CD1c-positive myeloid dendritic cell (primary cell): Measurements from ENCODE around the gene IVD.
A peak's percentile ranks its signal among the peaks of the same experiment; 100 is the strongest.
"Not testable (repeated sequence)": the region's sequence is repeated elsewhere in the genome, so short reads cannot be mapped to it uniquely, and the experiment has no call there.

Experiments
- DNase-seq: peaks from one replicate; pipeline ENCODE4 v3.0.0-alpha.2; 2016; ENCODE audit errors: extremely low spot score

The IVD gene

DNA sequence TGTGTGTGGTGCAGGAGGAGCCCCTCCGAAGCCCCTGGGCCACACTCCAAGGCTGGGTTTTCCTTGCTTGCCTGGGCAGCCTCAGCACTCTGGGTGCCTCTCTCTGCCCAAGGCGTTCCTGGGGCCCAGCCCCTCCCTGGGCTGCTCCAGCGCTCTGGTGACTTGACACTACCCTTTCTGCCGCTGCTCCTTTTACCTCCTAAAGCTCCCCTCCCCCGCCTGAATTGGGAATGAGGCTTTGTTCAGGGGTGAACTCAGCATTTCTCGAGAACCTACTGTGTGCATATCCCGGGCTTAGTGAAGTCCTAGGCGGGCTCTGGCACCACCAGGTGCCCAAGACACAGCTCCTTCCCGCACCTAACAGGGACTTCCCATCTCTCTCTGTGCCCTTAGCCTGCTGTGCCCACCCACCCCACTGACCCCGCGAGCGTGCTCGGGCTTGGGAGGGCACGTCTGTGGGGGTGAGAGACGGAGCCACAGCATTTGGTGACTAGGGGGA lies 33.9 kb downstream of the IVD start:
- no peak for DNase-seq

DNA sequence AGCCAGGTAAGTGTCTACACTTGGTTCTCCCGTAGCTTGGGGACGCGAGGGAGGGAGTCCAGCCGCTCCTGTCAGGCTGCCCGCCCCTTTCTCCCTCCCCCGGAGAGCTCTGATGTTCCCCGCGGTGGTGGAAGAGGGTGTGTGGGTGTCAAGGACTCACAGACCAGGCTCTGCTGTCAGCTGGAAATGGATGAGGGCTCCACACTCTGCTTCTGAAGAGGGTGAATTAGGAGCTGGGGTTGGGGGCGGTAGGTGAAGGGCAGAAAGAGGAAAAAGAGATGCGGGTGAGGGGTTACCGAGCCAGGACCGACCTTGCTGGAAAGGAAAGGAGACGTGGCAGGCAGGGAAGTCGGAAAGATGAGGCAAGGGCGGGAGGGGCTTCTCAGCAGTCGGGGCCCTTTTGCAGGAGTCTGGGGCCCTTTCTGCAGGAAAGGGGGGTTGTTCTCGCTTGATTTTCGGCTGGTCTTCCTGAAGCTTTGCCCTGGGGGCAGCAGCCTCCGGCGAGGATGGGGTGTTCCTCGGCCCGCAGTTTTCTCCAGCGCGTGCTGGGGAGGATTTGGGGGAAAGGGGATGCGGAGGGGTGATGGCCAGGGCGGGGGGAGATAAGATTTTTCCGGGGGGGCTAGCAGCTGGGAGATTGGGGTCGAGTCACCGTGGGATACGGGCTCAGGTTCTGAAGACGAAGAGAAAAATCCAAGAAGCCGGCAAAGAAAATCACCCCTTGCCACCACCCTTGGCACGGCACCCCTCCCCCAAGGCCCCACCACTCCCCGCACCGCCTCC lies 34.6 kb downstream of the IVD start:
- DNase-seq, result peak; percentile 78

DNA sequence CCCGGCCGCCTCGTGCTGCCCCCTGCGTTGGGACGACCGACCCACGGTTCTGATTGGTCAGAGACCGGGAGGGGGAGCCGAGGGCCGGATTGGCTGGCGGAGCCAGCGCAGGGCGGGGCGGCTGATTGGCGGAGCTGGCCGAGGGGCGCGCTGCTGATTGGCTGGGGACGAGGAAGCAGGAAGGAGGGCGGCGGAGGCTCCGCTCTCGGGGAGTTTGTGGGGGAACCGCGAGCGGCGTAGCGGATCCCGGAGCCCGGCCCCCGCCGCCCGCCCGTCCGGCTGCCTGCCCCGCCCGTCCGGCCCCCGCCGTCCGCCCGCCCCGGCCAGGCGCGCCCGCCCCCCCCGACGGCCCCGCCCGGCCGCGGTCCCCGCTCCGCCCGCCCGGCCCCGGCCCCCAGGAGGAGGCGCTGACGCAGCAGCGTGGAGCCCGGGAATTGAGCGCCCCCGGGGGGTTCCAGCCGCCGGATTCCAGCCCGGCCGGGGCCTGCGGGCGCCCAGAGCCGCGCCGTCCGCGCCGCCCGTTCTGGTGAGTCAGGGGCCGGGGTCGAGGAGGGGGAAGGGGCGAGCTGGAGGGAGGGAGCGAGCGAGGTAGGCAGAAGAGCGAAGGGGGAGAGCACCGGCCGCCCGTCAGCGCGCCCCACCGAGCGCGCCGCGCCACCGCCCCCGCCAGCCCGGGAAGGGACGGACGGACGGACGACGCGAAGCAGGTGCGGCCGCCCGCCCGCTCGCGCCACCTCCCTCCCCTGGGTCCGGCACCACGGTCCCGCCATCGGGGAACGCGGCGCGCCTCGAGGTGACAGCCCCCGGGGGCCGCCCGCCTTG lies 35.4 kb downstream of the IVD start, which contains the start of gene BAHD1:
BAHD1 (plus strand) TSS at position 211 of the 822 bp plus-strand sequence. CDS start 17,512 bp downstream, outside the sequence.
- peak; percentile 95 for DNase-seq

DNA sequence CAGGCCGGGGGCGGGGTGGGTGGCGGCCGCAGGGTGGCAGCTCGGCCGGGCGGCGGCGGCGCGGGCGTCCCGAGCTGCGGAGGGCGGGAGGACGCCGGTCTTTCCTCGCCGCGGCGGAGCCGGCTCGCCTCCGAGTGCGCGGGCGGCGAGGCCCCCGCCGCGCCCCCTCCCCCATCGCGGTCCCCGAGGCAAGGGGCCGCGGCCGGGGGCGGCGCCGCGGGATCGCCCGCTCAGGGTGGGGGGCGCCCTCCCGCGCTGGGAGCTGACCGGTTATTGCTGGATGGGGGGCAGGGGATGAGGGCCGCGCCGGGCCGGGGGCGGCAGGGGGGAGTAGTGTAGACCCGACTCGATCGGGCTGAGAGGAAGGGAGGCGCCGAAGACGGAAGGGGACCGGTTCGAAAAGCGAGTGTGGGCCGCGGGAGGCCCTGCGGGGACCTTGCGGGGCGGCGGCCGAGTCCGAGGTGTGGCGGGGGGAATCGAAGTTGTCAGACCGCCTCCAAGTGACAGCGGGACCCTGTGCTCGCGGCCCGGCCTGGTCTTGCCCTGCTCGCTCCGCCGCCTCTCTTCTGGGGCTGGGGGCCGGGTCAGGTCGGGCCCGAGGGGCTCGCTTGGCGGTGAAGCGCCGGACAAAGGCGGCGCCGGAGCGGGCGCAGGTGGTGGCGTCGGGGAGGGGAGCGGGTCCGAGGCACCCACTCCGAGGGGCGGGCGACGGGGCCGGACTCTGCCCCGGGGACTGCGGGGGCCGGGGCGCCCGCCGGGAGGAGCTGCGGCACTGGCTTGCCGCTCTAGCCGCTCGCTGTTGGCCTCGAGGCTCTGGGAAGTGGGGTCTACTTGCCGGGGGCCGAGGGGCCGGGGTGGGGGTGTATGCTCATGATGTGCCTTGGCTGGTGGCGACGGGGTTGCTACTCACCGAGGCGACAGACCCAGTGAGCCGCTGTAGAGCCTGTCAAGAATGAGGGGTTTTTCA lies 36.3 kb downstream of the IVD start:
- DNase-seq, result peak; percentile 12

DNA sequence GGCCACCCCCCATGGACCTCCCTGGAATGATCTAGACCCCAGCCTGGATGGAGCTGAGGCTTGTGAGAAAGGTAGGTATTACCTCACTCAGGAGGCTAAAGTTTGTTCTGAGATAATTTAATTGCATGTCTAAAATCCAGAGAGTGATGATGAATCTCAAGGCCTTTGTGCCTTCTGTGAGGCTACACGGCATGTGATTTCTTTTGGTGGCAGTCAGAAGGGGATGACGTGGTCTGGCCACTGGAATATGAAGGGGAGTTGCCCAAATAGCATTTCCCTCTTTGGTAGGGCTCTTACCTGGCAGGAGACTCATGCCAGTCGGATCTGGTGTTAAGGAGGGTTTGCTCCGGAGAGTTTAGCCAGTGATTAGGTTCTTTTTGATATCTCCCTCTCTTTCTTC lies 37.7 kb downstream of the IVD start:
- DNase-seq, result no peak

DNA sequence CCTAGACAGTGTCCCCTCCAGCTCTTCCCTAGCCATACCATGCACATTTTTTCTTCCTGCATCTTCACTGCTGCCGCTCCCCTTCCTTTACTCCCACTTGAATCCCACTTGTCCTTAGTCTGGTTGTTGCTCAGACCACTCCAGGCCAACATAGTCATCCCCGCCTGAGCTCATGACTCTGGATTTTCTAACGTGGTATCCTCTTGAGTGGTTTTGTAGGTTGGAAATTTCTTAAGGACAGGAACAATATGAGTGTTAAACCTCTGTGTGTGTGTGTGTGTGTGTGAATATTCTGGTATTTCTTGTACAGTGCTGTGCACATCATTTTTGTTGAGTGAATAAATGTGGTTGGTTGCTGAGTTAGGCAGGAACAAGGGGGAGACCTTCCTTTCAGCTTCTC lies 38.3 kb downstream of the IVD start:
- DNase-seq, result no peak

DNA sequence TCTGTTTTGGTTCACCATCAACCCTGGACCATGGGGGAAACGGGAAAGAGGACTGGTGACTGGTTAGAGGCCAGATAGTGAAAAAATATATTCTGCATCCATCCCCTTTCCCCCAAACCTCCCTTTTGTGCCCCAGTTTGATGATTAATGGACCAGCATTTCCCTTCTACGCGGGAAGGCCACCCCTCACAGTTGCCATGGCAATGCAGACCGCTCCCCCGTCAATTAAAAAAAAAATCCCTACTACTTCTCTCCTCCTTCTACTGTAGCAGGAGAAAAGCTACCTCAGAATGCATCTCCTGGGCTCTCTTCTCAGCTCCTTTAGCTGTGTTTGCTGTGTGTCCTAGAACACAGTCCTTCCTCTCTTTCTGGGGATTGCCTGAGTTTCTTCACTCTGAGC lies 39.1 kb downstream of the IVD start:
- no peak for DNase-seq

DNA sequence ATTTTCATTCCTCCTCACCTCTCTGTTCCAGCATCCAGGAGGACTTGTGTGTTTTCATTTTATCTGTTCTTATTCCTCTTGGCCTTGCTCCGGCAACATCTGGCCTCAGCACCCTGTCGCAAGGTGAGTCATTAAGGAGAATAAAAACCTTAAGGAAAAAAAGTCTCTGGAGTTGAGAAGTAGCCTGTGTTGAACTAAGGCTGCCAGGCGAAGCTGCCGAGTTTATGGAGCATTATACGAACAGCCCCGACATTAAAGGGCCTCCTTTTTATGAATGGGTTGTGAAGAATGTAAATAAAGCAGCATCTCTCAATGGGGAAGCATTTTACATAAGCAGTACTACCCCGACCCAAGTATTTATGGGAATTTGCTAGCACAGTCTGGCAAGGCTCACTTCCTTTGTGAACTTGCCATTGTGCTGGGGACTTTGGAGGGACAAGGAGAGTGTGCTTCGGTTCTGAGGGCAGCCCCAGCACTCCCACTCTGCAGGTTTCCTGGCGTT lies 39.9 kb downstream of the IVD start:
- DNase-seq, result no peak

DNA sequence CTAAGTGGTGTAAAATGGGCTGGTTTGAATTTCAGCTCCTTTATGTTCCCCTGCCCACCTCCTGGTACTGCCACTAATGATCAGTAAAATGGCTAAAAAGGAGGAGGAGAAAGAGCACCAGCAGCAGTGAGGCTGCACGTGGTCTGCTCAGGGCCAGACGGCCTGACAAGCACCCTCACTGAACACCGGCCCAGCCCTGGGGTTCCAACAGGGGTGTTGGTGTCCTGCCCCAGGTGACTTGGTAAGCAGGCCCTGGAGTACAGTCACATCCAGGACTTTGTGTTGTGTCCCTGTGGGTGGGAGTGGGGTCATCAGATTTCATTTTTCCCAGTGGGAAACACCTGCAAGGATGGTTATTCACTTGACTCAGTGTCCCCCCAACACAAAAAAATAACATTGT lies 40.5 kb downstream of the IVD start:
- no peak for DNase-seq

DNA sequence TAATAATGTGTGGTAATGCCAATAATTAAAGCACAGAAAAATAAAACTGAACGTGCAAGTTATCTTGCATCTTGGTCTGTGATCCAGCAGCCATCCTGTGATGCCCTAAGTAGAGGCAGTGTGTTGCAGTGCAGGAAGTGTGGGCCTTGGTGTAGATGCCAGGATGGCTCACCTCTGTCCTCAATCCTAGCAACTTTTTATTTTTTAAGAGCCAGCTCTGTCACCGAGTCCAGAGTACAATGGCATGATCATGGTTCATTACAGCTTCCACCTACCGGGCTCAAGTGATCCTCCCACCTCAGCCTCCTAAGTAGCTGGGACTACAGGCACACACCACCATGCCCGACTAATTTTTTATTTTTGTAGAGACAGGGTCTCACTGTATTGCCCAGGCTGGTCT lies 42.8 kb downstream of the IVD start:
- DNase-seq, result no peak

DNA sequence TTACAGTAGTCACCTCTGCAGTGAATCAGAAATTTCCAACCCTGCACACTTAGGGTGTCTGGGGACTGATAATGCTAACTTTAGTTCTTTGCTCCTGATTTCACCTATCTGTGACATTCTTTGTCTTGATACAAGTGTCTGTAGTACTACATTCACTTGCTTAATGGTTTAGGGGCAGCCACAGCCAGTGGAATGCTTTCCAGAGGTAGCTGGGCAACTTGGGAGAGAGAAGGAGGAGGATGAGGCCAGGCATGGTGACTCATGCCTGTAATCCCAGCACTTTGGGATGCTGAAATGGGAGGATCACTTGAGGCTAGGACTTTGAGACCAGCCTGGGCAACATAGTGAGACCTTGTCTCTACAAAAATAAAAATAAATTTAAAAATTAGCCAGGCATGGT lies 43.7 kb downstream of the IVD start:
- DNase-seq, result no peak

DNA sequence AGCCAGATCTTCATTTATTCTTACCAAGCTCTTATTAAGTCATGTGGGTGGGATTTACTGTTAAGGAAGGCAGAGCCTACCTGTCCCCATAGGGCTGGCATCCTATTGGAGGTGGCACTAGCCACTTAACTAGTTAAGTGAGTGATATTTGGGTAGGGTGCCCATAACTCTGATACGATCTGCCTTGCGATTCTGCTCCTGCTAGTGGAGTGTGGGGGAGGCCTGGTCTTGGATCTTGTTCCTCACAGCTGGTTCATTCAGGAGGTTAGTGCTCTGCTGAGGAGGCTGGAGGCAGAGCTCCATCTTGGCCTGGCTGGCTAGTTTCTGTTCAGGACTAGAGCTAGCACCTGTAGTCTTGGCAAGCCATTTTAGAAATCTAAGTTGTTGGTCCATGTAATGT lies 44.5 kb downstream of the IVD start:
- no peak for DNase-seq

DNA sequence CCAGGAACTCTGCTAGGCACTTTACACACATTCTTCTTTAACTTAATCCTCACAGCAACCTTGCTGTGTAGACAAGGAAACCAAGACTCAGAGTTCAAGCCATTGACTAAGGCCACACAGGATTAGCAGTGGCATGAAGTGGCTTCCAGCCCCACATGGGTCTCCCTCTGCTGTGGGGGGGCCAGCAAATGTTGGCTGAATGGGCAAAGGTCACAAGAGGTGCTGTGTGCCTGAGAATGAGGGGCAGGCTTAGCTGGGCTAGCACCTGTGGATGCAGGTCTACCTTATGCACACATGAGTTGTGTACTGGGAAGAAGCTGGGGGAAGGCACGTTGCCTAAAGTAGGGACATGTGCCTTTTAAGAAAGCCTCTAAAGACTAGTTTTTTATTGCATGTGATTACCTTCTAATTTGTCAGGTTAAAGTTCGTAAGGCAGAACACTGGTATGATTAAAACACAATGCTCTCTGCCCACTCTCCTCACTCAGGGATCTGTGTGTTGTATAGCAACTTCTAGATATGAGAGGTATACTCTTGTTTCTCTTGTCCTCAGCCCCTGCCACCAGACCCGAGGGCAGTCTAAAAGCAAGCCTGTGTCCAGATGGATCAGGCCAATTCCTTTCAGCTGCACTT lies 46.0 kb downstream of the IVD start:
- no peak for DNase-seq

DNA sequence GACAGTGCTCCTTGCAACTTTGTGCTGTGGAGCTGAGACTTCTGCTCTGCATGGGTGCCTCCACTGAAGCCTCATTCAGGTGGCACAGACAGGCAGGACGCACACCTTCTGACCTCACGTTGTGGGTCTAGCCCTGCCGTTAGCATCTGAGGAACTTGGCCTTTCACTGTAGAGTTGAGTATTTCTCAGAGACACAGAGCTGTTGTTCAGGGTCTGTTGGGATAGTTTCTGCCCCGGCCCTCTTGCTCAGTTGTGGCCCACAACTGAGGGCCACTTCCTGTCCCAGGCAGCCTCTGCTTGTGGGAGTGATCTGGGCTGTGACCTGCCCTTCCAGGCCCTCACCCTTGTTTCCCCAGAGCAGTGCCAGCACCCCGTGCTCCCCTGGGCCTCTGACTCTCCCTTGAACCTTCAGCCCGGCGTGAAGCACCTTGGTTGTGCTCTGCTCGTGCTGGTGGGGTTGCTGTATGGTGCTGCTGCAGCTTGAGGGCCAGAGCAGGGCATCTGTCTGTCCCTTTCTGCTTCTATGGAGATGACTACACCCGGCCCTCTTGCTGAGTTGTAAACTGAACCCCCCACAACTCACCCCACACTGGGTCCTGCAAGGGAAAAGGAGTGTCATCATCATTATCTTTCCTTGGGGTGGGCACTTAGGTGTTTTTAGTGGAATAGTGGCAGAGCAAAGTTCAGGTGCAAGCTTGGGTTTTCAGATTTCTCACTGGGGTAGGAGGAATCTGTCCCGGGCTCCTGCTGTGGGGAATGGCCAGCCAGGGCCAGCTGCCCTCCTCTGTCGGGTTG lies 46.9 kb downstream of the IVD start:
- DNase-seq, result no peak

DNA sequence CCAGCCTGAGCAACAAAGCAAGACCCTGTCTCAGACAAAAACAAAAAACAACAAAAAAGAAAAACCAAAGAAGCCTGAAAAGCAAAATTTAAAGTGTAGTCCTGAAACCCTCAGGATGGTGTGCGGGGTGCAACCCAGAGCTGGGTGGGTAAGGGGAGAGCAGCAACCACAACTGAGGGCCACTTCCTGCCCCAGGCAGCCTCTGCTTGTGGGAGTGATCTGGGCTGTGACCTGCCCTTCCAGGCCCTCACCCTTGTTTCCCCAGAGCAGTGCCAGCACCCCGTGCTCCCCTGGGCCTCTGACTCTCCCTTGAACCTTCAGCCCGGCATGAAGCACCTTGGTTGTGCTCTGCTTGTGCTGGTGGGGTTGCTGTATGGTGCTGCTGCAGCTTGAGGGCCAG lies 48.3 kb downstream of the IVD start:
- DNase-seq, result not testable (repeated sequence)

DNA sequence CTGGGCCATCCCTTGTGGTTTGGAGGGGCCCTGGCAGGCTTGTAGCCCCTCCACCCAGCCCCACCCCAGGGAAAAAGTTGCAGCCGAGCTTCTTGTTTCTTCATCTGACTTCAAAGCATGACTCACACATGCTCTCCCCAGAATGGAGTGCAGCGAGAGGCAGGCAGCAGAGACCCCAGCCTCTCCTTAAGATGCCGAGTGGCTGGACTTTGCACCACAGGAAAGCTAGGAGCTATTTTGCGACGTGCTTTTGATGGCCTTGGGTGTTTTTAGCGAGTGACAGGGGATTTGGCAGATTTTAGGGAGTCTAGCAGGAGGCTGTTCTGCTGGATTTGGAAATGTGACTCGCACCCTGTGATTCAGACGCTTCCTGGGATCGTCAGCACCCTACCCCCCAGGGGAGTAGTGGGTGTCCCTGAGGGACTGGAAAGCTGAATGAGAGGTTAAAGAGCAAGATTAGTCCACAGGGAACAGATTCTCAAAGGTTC lies 49.4 kb downstream of the IVD start:
- DNase-seq, result peak; percentile 18

DNA sequence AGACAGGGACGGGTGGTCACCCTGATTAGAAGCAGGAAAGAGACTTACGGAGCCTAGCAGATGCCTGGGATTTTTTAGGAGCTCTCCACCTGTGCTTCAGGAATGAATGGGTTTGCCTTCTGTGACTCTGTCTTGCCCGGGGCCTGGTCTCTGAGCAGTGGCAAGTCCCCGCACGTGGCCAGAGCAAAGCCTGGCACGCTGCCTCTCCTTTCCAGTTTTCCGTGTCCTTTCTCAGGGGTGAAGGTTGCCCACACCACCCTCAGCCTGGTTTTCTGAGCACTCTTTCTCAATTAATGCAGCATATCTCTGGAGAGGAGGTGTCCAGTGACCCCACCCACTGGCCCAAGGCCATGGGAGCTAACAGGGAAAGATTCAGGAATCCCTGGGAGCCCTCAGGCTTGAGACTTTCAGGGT lies 50.7 kb downstream of the IVD start:
- no peak for DNase-seq

DNA sequence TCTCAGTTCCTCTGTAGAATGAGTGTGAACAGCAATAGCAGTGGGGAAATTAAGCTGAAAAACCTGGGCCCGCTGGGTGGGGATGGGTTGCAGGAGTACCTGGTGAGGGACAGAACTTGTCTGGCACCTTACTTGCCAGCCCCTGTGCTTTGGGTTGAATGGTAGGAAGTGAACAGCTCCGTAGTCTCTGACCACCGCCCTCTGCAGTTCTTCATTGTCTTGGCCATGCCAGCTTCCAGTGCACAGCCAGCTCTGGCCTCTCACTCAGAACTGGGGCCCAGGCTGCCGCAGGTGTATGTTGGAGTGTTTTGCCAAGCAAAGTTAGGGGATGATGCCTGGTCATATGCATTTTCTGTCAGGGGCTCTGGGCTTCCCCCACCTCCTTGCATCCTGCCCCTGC lies 51.1 kb downstream of the IVD start:
- DNase-seq, result no peak

DNA sequence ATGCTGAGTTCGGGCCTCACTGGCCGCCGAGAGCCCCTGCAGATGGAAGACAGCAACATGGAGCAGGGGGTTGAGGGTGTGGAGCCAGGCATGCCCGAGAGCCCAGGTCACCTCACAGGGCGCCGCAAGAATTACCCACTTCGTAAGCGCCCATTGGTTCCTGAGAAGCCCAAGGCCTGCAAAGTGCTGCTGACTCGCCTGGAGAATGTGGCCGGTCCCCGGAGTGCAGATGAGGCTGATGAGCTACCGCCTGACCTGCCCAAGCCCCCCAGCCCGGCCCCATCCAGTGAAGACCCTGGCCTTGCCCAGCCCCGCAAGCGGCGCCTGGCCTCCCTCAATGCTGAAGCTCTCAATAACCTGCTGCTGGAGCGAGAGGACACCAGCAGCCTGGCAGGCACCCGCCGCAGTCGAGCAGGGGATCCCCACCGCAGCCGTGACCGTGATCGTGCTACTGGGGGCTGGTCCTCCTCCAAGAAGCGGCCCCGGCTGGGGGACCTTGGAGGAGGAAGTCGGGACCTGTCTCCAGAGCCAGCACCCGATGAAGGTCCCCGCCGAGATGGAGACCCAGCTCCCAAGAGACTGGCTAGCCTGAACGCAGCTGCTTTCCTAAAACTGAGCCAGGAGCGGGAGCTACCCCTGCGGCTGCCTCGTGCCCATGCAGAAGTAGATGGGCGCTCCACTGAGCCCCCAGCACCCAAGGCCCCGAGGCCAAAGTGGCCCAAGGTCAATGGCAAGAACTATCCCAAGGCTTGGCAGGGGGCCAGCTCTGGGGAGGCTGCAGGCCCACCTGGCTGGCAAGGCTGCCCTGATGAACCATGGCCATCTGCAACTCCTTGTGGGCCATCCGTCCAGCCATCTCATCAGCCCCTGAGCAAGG lies 53.1 kb downstream of the IVD start:
- DNase-seq, result no peak
